NCI-H345 treated with DMSO at 0.1 percent for 48 hours (cell line): Measurements from ENCODE around the gene KIF6.

ENCODE experiments used
- DNase-seq: peaks from one replicate; lab custom pipeline; 2025; ENCODE audit not compliant: unreplicated experiment; lab: John Stamatoyannopoulos, UW

Gene KIF6

DNA sequence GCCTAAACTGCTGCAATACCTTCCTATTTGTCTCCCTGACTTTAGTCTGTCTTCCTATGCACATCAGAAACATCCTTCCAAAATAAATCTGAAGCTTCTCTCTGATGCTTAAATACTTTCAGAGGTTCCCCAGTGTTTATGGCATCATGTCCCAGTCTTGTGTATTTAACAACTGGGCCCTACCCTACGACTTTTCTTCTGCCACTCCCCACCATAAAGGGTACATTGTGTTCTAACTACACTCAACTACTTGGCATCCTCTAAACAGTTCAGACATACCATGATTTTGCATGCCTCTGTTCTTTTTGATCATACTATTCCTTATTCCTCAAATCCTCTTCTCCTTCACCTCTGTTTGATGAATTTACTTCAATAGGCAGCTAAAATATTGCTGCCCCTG, 259.7 kb downstream of the KIF6 start:
- DNase-seq = no peak

GRCh38 chr6:39464067-39464466, 261.1 kb downstream of the KIF6 start:
- DNase-seq = no peak

DNA sequence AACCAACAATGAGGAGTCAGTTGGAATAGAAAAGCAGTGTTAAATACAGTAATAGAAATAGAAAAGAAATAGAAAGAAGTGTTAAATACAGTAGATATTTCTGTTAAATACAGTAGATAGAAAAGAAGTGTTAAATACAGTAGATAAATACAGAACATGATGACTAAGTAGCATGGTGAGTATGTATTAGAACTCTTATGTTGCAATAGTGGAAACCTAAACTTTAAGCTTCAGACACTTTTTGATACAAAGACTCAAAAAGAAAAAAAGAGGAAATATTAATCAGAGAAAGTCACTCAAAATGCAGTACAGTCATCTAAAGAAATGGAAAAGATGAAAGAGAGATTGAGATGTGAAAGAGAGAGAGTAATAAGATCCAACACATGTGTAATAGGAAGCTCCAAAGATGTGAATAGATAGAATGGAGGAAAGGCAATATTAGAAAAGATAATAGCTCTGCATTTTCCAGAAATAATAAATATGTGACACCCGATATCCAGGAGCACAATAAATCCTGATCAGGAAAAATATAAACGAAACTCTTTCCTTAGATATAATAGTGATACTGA, 271.2 kb downstream of the KIF6 start:
- DNase-seq = no peak

- DNase-seq = no peak
These were observed 272.0 kb downstream of the KIF6 start for GRCh38 chr6:39453241-39453640.

- no peak for DNase-seq
These were observed 272.7 kb downstream of the KIF6 start for GRCh38 chr6:39452306-39453145.

DNA sequence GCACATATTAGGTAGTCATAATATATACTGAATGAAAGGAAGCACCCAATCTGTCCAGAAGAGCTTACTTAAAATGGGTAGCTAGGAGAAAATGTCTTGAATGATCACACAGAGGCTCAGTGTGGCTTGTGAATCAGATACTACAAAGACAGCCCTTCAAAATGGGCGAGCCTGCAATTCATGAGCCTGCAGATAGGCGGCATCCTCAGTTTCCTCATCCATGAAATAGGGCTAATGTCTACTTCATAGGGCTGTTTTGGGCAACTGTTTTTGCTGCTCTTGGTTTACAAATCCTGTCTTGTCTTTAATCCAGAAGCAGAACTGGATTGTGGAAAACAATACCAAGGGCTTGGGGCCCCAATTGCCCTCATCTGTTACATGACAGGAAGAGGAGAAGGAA, 273.4 kb downstream of the KIF6 start:
- no peak for DNase-seq

GRCh38 chr6:39449022-39449421, 276.2 kb downstream of the KIF6 start:
- no peak for DNase-seq

DNA sequence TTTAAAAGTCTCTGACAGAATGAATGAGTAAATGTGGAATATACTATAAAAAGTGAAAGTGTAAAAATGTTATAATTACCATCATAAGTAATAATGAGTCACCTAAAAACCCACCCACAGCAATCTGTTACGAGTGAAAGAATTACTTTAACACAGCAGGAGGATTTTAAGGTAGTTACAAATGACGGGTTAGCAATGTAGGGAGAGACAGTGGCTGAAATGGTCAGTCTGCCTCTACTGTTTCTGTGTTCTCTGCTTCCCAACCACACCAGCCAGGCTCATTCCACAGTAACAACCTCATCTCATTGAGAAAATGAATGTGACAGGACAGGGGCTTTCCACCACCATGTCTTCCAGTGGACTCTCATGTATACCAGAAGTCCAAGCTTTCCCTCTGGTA, 278.3 kb downstream of the KIF6 start:
- DNase-seq = no peak

GRCh38 chr6:39445667-39446066, 279.5 kb downstream of the KIF6 start:
- DNase-seq = no peak

GRCh38 chr6:39444479-39445019, 280.7 kb downstream of the KIF6 start:
- DNase-seq = no peak

- DNase-seq = no peak
These were observed 283.2 kb downstream of the KIF6 start for GRCh38 chr6:39441986-39442385.

GRCh38 chr6:39441301-39441700, 283.9 kb downstream of the KIF6 start:
- DNase-seq = peak; percentile 2

DNA sequence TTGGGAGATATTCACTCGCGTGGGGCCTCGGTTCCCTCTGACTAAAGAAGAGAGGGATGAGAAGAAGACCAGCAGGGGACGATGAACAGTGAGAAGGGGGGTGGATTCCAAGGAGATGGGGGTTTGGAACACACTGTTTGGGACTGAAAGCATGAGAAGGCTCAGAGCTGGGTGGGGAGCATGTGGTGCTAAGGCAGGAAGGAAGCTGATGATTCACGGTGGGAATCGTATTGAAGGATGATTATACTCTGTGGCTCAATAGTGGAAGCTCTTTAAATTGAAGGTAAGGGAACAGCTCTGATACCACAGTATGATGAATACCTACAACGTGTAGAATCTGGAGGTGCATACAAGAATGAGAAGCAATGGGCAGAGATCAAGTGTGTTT, 285.2 kb downstream of the KIF6 start:
- no peak for DNase-seq

DNA sequence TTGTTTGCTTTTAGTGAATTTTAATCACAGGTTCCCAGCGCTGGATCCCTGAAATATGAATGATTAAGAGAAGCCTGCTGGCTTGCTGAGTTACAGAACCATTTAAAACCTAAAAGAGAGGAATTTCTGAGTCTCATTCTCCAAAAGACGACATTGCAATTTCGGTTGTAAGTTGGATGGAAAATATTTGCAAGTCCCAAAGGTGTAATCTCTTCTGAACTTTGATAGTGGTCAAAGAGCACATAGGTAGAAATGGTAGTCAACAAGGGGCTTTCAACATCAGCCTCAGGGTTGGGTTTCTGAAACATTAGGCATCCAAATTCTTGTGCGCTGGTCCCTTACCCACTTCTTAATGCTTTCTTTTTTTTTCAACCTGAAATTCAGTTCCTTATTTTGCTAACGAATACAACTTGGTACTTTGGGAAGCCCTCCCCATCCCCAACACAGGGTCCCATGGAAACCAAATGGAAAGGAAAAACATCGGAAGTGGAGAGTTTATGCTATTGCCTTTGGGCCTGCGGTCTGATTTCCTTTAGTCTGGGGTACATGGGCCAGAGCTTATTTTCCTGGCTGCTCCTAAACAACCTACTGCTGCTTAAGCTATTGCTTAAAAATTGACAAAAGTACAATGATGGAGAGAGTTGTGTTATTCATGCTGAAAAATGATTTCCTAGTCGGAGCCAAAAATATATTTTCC, 285.7 kb downstream of the KIF6 start:
- no peak for DNase-seq

DNA sequence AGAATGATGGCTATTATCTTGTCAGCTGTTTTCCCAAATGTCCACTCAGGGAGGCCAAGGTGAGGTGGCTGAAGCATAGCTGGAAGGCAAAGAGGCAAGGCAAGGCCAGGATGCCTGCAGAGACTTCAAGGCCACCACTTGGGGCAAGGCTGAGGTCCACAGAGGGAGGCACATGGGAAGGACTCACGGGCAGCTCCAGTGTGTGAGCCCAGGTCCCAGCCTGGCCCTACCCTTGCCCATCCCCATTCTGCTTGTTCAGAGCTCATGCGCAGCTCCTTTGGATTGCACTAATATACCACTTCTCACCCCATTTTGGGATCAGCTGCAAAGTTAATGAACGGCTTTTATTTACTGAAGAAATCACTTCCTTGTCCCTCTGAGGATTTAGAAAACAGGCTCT, 291.6 kb downstream of the KIF6 start:
- no peak for DNase-seq

- no peak for DNase-seq
These were observed 292.7 kb downstream of the KIF6 start for GRCh38 chr6:39432330-39433025.

DNA sequence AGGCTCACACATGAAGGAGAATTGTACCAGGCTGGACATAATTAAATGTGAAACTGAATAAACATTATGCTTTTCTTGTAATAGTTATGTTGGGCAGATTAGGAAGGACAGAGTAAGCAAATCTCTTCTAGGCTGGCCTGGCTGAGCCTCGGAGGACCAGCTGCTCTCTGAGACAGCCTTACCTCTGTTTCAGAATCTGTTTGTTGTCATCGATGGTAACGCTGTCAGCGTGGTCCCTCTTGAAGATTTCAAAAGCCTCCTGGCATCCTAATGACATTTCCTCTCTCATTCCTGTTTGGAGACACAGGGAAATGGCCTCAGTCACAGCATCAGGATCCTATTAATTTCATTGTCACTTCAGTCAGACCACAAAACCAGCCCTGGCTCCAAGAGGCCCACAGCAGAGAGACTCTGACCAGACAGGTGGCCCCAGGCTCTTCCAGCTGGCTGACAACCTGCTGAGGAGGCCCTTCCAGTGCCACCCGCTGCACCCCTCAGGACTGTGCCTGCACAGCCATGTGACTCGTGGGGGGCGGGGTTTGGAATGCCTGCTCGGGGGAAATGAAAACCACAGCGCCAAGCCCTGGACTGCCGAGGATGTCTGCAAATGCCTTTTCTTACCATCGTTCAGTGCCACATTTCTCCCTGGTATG, 294.2 kb downstream of the KIF6 start:
- peak; percentile 63 for DNase-seq

DNA sequence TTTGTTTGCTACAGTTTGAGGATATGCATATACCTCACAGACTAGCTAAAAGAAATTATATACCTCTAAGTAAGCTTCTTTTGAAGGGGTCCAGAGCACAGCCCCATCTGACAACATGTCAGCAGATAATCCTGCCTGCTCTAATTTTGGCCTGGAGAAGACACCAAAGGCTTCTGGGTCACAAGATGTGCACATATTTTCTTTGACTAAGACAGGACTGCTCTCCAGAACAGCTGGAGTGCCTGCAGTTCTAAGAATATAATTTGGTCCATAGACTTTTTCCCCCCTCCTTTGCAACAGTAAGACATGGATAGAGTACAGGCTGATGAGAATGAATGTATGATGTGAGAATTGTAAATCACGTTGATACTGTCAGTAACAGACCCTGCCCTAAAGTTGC, 294.8 kb downstream of the KIF6 start:
- DNase-seq = peak; percentile 3

- no peak for DNase-seq
These were observed 296.4 kb downstream of the KIF6 start for GRCh38 chr6:39428816-39429215.

DNA sequence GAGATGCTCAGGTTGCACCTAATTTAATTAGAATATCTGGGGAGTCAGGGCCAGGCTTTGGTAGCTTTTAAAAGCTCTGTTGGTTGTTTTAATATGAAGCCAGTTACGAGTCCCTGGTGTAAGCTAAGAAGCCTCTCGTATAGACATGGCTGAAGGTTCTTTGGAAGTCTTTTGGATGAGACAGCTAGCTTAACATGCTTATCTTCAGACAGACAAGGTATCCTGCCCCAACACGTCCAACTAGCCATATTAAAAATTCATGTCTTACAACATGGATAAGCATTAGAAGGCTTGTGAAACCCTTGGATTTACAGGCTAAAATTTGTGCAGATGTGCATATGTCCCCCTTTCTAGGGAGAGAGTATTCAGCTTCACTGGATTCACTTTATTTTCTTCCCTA, 297.1 kb downstream of the KIF6 start:
- no peak for DNase-seq

- peak; percentile 58 for DNase-seq
These were observed 299.1 kb downstream of the KIF6 start for GRCh38 chr6:39426073-39426456.
